HG03280 (cell line): ENCODE measurements around the gene SLC9B2.
"Not testable (repeated sequence)": the region's sequence is repeated elsewhere in the genome, so short reads cannot be mapped to it uniquely, and the experiment has no call there.

Experiments
- ATAC-seq: cut with Tn5 transposase; IDR thresholded peaks from one replicate; pipeline ENCODE4 v1.9.1; 2021; ENCODE audit warnings: mild to moderate bottlenecking, moderate library complexity; ENCODE audit not compliant: unreplicated experiment

Gene SLC9B2

DNA sequence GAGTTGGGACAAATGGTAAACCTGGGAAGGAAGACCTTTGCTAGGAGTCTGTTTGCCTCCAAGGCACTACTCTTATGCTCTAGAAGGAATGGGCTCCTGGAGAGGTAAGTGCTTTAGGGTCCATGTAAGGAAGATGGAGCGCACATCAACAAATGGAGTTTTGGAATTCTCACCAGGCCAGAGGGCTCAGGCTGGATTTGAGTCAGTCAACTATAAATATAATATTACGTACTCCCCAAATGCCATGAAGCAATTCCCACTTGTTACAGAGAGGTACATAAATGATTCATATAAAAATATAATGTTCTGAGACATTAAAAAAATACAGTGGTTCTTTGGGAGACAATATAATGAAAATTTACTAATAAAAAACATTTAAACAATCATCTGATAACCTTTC lies 55.4 kb downstream of the SLC9B2 start:
- ATAC-seq, result no peak

- ATAC-seq, result peak; percentile 99
Observed at GRCh38 chr4:103019308-103020124, 57.0 kb downstream of the SLC9B2 start, which contains the start of gene SLC9B1. Gene SLC9B1, minus strand, starts transcription at chr4:103019705. Its CDS starts 27,994 bp downstream, at chr4:102991711.

GRCh38 chr4:103018391-103019307 lies 57.9 kb downstream of the SLC9B2 start:
- ATAC-seq, result no peak

- no peak for ATAC-seq
Observed at GRCh38 chr4:103012551-103012950, 64.0 kb downstream of the SLC9B2 start.

DNA sequence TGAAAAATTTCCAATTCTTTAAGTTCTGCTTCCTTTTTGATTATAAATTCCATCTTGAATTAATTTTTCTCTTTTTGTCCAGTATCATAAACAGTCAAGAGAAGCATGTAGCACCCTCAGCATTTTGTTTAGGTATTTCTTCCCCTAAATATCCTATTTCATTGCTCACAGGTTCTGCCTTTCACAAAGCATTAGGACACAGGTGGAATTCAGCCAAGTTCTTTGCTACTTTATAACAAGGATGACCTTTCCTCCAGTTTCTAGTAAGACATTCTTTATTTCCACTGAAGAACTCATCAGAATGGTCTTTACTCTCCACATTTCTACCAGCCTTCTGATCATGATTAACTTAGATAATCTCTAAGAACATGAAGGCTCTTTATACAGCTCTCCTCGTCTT lies 64.5 kb downstream of the SLC9B2 start:
- ATAC-seq, result no peak

DNA sequence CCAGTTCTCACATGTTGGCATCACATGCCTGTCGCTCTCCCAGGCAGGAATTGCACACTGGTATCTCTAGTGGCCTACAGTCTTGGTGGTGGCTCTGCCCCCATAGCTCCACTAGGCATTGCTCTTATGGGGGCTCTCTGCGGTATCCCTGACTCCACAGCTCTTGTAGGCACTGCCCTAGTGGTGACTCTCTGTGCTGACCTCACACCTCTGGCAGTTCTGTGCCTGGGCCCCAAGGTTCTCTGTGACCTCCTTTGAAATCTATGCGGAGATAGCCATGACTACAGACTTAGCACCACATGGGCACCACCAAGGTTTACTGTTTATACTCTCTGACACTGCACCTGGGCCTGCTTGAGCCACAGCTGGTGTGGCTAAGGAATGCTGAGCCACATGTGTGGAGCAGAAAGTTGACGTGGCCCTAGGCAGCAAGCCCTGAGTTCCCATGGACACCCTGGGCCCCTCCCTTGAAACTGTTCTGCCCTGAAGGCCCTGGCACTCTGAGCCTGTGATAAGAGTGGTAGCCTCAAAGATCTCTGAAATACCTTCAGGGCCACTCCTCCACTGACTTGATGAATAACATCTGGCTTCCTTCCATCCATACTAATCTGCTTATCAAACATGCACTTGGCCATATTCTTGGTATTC lies 65.1 kb downstream of the SLC9B2 start:
- no peak for ATAC-seq

GRCh38 chr4:103010804-103011203 lies 65.8 kb downstream of the SLC9B2 start:
- ATAC-seq, result no peak

DNA sequence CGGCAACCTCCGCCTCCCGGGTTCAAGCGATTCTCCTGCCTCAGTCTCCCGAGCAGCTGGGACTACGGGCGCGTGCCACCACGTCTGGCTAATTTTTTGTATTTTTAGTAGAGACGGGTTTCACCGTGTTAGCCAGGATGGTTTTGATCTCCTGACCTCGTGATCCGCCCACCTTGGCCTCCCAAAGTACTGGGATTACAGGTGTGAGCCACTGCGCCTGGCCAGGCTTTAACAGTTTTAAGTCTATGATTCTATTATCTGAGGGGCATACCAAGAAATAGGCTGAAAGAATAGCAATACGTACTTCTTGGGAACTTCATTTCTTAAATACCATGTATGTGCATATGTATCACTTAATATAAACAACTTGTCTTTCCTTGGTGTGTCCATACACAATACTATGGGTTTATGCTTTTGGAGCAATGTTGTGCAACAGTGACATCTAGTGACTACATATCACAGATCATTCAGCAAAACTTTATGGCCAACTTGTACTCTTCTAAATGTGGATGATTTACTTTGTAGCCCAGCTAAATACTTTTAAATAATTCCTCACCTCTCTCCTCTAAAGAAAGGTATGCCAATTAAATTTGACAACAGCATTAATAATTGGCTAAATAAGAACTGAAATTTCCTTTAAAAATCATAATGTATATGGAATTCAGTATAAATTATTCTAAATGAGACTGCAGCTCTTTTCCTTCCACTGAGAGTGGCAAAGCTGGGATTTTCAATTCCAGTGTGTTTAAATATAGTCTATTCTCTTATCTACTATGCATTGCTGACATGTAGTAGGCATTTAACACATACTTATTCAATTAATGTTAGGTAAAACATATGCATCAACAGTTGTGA lies 67.5 kb downstream of the SLC9B2 start:
- ATAC-seq, result peak; percentile 71

DNA sequence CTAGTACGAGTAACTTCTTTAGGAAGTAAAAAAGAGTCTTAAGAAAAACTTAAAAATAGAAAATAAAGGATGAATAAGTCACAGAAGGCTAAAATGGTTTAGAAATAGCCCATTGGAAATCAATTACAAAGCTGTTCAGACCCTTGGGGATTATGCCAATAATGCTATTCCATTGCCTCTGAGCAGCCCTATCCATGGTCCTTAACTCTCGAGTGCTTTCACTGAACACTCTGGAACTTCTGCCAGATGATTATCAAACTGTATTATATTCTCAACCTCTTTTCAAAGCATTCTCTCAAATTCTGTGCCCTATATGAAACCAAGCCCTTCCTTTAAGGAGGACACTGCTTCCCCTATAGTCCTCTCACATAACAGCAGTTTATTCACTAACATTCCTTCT lies 74.0 kb downstream of the SLC9B2 start:
- no peak for ATAC-seq

DNA sequence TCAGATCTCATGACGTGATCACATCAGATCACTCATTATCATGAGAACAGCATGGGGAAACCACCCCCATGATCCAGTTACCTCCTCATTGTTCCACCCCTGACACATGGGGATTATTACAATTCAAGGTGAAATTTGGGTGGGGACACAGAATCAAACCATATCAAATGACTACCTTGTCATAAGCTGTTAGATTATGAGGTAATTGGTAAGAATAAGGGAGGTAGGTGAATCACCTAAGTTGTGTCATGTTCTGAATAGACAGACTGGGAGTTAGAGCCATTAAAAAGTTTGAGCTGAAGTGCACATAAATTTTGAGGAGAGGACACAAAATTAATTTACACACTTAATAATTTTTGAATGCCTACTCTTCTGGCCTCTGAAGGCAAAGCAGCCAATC lies 81.8 kb downstream of the SLC9B2 start:
- no peak for ATAC-seq

- not testable (repeated sequence) for ATAC-seq
Observed at GRCh38 chr4:102993985-102994384, 82.6 kb downstream of the SLC9B2 start.

DNA sequence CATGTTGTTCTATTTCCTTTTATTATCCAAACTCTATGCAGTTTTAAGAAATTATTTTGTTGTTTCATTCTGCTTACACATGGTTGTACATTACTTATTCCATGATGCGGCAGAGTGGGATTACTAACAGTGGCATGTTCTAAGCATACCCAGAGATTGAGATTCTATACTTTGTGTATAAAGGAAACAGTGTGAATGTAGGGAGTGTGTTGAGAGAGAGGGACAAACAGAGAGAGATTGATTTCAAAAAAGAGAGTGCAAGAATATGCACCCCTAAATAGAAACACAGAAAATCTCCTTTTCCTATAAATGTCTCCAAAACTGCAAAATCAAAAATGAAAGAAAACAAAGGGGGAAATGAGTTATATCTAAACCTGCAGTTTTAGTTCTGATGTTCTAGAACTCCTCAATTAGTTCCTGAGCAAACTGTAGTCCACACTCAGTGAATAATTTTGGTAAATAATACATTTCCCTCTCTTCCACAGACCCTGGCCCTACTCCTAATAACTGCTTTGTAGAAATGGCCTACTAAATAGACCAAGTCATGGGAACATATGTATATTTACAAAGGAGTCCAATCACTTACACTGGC lies 88.0 kb downstream of the SLC9B2 start:
- no peak for ATAC-seq

DNA sequence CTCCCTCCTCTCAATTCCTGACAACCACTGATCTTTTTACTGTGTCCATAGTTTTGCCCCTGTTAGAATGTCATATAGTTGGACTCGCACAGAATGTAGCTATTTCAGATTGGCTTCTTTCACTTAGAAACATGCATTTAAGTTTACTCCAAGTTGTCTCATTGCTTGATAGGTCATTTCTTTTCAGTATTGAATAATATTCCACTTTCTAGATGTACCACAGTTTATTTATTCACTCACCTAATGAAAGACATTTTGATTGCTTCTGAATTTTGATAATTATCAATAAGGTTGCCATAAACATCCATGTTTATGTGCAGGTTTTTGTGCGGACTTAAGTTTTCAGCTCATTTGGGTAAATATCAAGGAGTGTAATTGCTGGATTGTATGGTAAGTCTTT lies 95.6 kb downstream of the SLC9B2 start:
- ATAC-seq, result no peak
